Sciatic nerve (tissue), 2 donors: ENCODE results near the gene KCNAB2. TPM values are rescaled to one million over a fixed set of nuclear protein-coding genes. Genes with fewer than 3 reads are reported as not detected.

ENCODE experiments used
- ATAC-seq: fragments of 200-7000 bp; cut with Tn5 transposase; one replicate; pipeline ENCODE4 v1.9.1; 2020; ENCODE audit warnings: mild to moderate bottlenecking, moderate library complexity
- DNase-seq: peaks from one replicate; pipeline ENCODE4 v3.0.0-alpha.2; 2020; ENCODE audit warnings: low spot score
- intact Hi-C: fragments of 100-400 bp; cut with DNase I; formaldehyde crosslinking; loops from one replicate; pipeline ENCODE4 v1.14.2; 2022
- total RNA-seq: library from RNA; stranded (reverse); fragmentation: NEBNext Ultra II Directional; extraction: Animal tissue kit (Norgen Biotek cat#: 25700); gene quantifications from one replicate; pipeline ENCODE4 v1.2.1, GENCODE V29; 2021
- donor health status: DM: no; HTN: no; CAD: no.
- donor health status: DM: no; HTN: no; CAD: no.

The KCNAB2 gene
- total RNA-seq, 1 donor from 2014 or later: 20.1 TPM

DNA sequence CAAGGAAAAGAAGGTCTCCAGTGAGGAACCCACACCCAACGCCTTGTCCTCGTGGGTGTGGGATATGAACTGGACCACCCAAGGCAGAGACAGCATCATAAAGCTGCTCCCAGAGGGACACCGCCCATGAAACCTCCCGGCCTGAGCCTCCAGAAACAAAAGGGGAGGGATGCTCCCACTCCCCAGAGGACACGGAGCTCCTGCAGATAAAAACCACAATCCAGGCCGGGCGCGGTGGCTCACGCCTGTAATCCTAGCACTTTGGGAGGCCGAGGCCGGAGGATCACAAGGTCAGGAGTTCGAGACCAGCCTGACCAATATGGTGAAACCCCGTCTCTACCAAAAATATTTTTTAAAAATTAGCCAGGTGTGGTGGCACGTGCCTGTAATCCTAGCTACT lies 68.1 kb downstream of the KCNAB2 start:
- intact Hi-C loops: no loop called here
- DNase-seq (no peak), ATAC-seq (no peak)

DNA sequence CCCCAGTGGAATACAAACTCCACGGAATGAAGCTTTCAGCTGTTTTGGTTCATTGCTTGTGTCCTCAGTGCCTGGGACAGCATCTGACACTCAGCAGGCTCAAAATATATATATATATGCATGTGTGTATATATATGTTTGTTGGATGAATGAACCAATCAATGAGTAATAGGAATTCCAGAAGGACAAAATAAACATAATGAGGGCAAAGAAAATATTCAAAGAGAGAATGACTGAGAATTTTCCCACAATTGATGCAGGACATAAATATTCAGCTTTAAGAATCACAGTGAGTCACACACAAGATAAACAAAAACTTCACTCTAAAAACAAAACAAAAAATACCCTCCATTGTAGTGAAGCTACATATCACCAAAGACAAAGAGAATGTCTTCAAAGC lies 70.4 kb downstream of the KCNAB2 start:
- DNase-seq (no peak), ATAC-seq (no peak)
- intact Hi-C loops: no loop called here

DNA sequence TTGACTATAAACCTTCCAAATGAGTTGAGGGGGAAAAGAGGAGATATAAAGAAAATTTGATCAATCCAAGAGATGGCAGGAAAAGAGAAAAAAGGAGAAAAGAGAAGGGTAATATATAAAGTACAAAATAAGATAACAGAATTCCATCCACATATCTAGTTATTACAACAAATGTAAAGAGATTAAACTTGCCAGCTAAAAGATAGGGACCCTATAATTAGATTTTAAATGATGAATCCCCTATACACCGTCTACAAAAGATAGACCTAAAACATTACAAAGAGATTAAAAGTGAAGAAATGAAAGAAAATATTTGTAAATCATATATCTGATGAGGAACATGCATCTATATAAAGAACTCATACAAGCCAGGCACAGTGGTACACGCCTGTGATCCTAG lies 71.4 kb downstream of the KCNAB2 start:
- DNase-seq (no peak), ATAC-seq (no peak)
- intact Hi-C loops: no loop called here

DNA sequence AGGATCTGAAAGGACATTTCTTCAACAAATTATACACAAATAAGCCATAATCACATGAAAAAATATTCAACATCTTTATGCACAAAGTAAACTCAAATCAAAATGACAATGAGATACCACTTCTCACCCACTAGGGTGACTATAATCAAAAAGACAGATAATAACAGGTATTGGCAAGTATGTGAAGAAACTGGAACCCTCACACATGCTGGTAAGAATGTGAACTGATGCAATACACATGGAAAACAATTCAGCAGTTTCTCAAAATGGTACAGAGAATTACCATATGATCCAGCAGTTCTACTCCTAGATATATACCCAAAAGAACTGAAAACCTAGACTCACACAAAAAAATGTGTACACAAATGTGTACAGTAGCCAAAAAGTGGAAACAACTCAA lies 71.9 kb downstream of the KCNAB2 start:
- intact Hi-C loops: no loop called here
- no peak for DNase-seq
- no peak for ATAC-seq

DNA sequence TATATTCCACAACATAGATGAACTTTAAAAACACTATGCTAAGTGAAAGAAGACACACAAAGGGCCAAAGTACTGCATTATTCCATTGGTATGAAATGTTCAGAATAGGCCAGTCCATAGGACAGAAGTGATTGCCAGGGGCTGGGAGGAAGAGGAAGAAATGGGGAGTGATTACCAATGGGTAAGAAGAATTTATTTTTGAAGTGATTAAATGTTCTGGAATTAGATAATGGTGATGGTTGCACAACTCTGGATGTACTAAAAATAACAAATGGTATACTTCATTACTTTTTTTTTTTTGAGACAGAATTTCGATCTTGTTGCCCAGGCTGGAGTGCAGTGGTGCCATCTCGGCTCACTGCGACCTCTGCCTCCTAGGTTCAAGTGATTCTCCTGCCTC lies 72.7 kb downstream of the KCNAB2 start:
- intact Hi-C loops: no loop called here
- no peak for DNase-seq

DNA sequence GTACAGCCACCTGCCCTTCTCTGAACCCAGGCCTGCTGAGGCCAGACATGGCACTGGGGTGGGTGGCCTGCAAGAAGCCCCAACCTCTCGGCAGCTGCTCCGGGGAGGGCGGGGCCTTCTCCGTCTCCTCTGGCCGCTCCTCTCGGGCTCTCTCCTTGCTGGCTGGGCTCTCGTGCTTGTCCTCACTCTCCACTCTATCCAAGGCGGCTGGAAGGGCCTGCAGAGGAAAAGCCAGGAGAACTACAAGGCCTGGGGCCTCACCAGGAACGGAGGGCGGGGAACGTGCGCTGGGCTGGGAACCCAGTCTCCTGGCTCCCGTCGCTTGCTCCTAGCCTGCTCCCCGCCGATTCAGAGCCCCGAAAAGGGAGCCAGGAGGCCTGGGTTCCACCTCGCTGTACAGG lies 75.3 kb downstream of the KCNAB2 start:
- DNase-seq (no peak), ATAC-seq (no peak)
- intact Hi-C loops: no loop called here

More for the DNA sequence above, 72.7 kb downstream of the KCNAB2 start:
- no peak for ATAC-seq

DNA sequence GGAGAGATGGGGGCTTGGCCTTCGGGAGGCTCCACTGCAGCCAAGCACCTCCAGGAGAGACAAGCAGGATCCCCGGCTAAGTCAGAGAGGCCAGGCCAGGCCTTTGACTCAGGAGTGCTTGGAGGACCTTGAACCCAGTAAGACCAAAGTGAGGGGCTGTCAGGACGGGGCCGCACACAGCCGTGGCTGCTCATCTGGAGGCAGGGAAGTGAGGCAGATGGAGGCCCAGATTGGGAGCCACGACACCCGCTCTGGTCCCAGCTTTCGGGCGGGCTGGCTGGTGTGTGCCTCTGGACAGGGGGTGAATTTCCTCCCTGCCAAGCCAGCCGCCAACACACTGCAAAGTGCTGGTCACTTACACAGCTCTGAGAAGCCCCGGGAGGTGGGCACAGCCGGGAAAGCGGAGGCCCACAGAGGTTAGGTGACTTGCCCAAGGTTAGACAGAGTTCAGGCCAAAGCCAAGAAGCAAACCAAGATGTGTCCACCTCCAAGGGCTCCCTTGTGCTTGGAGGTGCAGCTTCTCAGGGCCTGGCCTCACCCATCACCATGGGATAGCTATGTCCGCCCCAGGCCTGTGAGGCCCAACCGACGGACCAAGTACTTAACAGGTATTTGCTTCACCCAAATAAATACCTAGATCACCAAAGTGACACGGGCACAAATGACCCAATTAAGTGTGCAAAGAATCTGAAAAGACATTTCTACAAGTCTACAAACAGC lies 76.1 kb downstream of the KCNAB2 start:
- ATAC-seq (no peak), DNase-seq (no peak)
- intact Hi-C loops: no loop called here

DNA sequence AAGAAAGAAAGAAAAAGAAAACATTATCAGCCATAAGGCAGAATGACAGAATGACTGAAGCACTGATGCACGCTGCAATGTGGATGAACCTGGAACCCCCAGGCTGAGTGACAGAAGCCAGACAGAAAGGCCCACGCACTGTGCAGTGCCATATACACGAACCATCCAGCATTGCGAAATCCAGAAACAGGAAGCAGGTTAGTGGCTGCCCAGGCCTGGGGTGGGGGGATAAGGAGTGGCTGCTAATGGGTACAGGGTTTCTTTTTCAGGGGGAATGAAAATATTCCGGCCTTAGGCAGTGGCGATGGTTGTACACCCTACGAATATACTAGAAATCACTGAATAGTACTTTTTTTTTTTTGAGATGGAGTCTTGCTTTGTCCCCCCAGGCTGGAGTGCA lies 77.4 kb downstream of the KCNAB2 start:
- no peak for DNase-seq
- intact Hi-C loops: no loop called here
- no peak for ATAC-seq

DNA sequence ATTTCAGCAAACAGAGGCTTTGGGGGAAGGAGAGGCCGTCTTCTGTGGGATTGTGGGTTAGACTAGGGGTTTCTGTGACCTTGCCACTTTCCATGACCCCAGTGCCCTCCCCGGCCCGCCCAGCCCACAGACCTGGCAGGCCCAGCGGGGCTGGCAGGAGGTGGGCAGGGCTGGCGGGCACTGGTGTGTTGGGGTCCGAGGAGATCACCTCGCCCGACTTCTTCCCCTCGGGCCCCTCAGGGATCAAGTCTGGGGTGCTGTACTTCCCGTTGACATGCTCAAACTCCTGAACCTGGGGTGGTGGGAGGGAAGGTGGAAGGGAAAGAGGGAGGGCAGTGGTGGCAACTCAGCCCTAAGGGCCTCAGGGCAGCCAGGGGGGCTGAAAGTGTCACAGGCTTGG lies 78.1 kb downstream of the KCNAB2 start:
- ATAC-seq: no peak
- DNase-seq: no peak
- intact Hi-C loops: no loop called here

DNA sequence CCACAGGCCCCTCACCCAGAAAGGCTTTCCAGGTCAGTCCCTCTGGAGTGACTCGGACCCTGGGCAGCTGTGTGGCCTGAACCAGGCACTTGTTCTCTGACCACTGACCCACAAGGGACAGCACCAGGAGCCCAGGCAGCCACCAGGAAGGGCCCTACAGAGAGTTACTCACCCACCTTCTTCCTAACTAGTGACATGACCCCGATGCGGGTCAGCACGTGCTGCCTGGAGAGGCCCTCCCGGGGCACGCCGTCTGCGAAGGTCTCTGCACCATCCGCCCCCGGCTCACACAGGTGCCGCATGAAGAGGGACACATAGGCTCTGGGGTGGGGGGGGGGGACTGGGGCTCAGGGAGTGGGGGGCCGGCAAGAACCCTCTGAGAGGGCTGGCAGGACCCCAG lies 78.7 kb downstream of the KCNAB2 start:
- intact Hi-C loops: no loop called here
- ATAC-seq: no peak
- no peak for DNase-seq

DNA sequence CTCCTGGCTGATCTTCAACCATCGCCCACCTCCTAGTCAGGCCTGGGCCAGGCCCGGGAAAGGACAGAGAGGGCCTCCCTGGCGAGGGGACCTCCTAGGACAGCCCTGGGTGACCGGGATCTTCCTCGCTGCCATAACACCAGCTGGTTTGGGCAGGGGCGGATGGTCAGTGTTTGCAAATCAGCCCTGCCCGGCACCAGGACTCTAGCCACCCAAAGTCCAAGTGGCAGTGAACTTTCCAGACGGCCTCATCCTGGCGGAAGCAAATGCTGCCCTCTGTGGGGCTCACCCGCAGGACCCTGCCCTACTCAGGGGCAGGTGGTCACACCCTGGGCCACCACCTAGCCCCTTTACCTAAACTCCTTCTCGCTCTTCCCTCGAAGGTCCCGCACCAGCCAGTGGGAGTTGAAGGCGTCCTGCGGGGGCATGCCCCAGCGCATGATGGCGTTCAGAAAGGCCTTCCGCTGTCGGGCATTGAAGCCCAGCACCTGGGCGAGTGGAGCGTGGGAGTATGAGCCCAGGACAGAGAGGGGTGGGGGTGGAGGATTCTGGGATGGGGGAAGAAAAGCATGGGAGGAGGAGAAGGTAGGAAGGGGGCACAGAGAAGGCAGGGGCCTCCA lies 79.2 kb downstream of the KCNAB2 start:
- intact Hi-C loops: no loop called here
- ATAC-seq (no peak), DNase-seq (no peak)

DNA sequence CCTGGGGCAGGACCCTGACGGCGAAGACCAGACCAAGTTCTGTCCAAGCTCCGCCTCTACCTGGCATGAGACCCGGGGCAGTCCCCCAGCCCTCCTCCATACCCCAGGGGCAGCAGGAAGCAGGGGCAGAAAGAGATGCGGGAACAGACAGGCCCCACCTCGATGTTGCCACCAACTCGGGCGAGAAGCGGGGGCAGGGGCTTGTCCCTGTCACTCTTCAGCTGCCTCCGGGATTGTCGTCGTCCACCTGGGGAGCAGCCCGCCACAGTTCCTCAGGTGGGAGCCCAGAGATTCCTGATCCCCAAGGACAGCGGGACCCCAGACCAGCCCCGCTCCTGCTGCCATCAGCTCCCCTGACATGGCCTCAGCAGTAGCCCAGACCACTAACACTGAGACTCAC lies 79.7 kb downstream of the KCNAB2 start:
- DNase-seq (no peak), ATAC-seq (no peak)
- intact Hi-C loops: no loop called here

DNA sequence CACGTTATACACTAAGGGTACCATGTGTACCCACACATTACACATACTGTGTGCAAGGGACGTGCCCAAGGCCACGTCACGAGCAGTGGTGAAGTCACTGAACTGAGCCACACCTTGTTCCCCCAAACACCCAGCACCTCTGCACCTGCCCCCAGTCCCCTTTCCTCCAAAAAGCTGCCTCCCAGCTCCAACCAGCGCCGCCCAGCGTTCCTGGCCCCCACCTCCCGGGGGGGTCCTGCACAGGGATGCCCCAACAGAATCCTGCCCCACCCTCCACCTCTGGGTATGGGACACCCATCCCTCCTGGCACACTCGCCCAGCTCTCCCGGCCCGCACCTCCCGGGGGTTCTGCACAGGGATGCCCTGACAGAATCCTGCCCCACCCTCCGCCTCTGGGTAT lies 80.3 kb downstream of the KCNAB2 start:
- no peak for DNase-seq
- no peak for ATAC-seq
- intact Hi-C loops: no loop called here

DNA sequence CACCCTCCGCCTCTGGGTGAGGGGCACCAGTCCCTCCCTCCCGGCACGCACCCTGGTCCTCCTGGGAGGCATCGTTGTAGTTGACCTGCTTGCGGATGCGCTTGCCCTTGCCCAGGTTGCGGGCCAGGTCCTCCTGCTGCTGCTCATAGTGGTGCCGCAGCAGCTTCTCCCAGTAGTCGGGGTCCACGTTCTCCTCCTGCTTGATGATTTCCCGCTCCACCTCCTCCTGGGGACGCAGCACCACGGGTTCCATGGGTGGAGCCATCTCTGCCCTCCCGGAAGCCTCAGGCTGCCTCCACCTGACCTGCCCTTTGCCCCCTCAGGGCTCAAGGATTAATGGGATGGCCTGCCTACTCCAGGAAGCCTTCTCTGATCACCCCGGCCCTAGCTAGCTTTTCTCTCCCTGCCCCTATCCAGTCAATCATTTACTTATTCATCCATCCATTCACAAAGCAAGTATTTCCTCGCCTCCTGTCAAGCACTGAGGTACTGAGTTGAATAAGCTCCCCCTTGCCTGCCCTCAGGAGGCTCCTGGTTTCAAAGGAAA lies 80.9 kb downstream of the KCNAB2 start:
- DNase-seq (no peak), ATAC-seq (no peak)
- intact Hi-C loops: no loop called here

DNA sequence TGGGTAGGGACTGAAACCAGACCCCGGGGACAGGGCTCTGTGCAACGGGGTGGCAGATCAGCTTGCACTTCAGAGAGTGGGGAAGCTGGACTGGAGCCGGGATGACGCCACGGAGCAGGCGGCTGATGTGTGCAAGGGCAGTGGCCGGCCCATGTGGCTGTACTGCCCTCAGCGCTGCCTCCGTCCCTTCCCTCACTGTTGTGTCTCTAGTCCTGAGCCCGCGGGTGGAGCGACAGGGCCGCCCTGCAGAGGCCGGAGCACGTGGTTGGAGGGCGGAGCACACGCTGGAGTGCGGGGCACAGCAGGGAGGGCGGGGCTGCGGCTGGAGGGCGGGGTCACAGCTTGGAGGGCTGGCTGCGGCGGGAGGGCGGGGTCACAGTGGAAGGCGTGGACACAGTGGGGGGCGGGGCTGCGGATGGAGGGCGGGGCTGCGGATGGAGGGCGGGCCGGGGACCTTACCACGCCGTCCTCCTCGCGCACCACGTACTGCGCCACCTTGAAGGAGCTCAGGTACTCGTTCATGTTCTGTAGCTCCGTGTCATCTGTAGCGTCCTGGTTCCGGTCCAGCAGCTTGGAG lies 82.0 kb downstream of the KCNAB2 start:
- ATAC-seq (peak; percentile 92), DNase-seq (peak; percentile 85)
- intact Hi-C loops: no loop called here

DNA sequence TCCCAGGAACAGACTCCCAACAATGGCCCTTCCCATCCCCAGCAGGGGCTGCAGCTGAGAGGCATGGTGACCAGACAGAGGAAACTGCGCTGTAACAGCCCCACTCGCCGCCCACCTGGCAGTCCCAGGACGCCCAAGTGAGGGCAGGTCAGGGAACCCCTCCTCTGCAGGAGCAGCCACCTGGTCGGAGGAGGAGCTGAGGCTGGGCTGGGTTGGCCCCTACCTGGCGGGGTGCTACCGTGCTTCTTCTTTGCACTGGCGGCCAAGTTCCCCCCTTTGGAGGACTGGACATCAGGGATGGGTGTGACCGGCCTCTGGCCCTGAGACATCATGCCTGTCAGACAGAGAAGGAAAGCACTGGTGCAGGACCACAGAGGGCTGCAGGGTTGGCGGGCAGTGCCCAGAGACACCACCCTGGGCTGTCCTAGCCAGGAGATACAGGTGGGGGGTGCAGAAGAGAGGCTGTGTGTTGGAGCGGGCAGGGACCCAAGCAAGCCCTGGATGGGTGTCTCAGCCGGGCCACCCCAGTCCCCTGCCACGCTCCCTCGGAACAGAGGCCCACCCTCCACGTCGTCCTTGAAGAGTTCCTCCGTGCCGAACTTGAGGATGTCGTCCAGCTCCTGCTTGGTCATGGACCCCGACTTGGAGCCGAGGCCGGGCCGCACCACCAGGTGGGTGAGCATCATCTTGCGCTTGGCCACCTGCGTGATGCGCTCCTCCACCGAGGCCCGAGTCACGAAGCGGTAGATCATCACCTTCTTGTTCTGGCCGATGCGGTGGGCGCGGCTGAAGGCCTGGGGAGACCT lies 82.8 kb downstream of the KCNAB2 start:
- ATAC-seq (no peak), DNase-seq (no peak)
- intact Hi-C loops: no loop called here

DNA sequence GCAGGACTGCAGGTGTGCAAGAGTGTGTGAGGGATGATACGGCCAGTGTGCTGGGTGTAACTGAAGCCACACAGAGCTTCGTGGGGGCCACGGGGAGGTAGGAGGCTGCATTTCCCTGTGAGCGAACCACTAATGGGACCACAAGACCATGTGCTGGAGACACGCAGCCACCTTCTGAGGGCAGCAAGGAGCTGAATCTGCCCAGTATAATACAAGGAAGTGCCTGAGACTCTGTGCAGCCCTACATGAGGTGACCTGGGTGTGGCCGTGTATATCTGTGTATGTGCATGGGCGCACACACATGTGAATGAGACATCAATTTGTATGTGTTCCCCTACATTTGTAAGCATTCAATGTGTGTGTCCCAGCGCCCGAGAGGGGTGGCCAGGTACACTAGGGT lies 83.6 kb downstream of the KCNAB2 start:
- intact Hi-C loops: no loop called here
- DNase-seq (no peak), ATAC-seq (no peak)

DNA sequence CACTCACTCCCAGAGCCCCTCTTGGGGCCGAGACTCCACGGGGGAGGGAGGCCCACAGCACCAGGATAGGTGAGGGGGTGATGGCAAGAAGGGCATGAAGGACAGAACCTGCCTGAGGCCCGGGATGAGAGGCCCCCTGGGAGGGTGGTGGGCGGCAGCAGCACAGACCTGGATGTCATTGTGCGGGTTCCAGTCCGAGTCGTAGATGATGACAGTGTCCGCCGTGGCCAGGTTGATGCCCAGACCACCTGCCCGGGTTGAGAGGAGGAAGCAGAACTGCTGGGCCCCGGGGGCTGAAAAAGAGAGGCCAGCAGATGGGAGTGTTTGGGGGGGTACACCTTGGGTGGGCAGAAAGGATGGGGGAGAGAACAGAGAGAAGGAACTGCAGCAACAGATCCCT lies 84.3 kb downstream of the KCNAB2 start:
- intact Hi-C loops: no loop called here
- DNase-seq (no peak), ATAC-seq (no peak)

DNA sequence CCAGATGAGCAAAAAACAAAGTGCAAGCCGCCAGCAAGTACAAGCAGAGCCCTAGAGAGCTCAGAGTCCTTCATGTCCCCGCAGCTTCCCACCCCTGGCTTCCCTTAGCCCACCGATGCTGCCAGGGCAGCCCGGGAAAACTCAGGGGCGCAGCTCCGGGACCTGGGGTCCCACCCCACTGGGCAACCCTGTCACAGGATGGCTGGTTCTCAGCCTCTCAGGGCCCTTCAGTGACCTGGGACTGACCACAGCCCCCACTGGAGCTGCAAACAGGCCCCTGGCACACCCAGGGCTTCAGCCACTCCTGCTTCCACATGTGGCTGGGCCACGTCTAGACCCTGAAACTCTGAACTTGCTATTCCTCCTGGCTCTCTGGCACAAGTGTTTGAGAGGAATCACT lies 84.9 kb downstream of the KCNAB2 start:
- intact Hi-C loops: no loop called here
- DNase-seq: no peak

DNA sequence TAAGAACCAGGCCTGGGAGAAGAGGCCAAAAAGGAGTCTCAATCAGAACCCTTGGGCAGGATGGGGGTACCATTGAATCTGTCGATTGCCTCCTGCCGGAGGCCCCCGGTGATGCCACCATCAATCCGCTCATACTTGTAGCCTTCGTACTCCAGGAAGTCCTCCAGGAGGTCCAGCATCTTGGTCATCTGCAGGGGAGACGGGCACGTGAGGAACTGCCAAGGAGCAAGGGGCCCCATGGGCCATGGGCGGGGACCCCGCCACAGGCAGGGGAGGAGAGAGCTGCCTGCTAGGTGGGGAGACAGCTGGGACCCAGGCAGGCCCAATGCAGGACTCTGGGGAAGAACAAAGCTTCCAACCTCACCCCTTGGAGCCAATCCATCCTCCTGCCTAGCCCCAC lies 85.9 kb downstream of the KCNAB2 start:
- intact Hi-C loops: no loop called here
- no peak for DNase-seq
- ATAC-seq: no peak

More for the DNA sequence above, 84.9 kb downstream of the KCNAB2 start:
- ATAC-seq: no peak
